ENCODE data around the gene DCP1A. TPM values are rescaled to one million over a fixed set of nuclear protein-coding genes. Genes with fewer than 3 reads are reported as not detected.

The DCP1A gene
- total RNA-seq, 3 donors from 2014 or later (not counting 1 experiment from before 2014, with no cell fraction given), result 36.5 to 48.9 (median 45.8) TPM

DNA sequence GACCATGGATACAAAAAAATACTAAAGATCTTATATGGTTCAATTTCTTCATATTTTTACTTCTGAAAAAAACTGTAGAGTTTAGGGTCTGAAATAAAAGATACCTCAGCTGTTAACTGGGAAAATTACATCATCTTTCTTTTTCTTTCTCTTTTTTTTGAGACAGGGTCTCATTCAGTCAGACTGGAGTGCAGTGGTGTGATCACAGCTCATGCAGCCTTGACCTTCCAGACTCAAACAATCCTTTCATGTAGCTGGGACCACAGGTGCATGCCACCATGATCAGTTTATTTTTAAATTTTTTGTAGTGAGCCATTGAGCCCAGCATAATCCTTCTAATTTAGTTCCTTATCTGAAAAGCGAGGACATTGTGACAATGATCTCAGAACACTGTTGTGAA, 51.9 kb downstream of the DCP1A start:
- Mint-ChIP-seq H3K9me3 (no peaks in the 10 kb centered on the region), H3K36me3 (no peaks in the 10 kb centered on the region), H3K27ac (no peak overlapping the region), H3K27me3 (ENCODE audit: low read depth in 2 of 2) (no peaks in the 10 kb centered on the region), H3K4me3 (no peak overlapping the region), H3K4me1 (no peaks in the 10 kb centered on the region)
- Histone ChIP-seq H3K4me1 (ENCODE audit: control insufficient read depth, insufficient read depth, low read length) (no peaks in the 10 kb centered on the region), H3K27ac (ENCODE audit: low read length) (no peak overlapping the region), H3K4me3 (ENCODE audit: low read length) (no peak overlapping the region), H3K9me3 (ENCODE audit: control insufficient read depth, insufficient read depth, low read length) (no peaks in the 10 kb centered on the region), H3K36me3 (ENCODE audit: control insufficient read depth, insufficient read depth, low read length) (peaks cover 26% of the 10 kb centered on the region), H3K27me3 (ENCODE audit: control insufficient read depth, insufficient read depth, low read length) (no peaks in the 10 kb centered on the region)
- ATAC-seq (no peak), DNase-seq (no peak)
- TF ChIP-seq, protein P1, sequence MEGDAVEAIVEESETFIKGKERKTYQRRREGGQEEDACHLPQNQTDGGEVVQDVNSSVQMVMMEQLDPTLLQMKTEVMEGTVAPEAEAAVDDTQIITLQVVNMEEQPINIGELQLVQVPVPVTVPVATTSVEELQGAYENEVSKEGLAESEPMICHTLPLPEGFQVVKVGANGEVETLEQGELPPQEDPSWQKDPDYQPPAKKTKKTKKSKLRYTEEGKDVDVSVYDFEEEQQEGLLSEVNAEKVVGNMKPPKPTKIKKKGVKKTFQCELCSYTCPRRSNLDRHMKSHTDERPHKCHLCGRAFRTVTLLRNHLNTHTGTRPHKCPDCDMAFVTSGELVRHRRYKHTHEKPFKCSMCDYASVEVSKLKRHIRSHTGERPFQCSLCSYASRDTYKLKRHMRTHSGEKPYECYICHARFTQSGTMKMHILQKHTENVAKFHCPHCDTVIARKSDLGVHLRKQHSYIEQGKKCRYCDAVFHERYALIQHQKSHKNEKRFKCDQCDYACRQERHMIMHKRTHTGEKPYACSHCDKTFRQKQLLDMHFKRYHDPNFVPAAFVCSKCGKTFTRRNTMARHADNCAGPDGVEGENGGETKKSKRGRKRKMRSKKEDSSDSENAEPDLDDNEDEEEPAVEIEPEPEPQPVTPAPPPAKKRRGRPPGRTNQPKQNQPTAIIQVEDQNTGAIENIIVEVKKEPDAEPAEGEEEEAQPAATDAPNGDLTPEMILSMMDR (IDR thresholded peaks at IDR 0.05), result no peak
- no CpG with 5 or more reads among the region's 1 CpG for WGBS (ENCODE audit: insufficient coverage)
- intact Hi-C loops (cut with micrococcal nuclease), result no loop called here

DNA sequence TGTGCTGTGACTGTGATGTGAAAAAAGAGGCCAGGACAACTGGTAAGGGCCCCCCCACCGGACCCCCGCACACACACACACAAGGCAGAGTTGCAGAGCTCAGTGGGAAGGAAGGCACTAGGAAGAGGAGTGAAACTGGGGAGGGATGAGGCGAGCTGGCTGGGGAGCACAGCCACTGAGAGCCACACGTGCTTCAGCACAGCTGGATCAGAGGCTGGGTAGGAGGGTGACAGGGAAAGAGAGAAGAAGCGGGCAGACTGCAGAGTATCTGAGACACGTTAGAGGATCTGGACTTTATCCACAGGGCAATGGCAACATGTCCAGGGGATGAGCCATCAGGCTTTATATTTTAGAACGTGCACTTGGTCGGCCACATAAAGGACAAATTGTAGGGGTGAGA, 53.5 kb downstream of the DCP1A start:
- Mint-ChIP-seq H3K4me1 (no peaks in the 10 kb centered on the region), H3K27ac (no peak overlapping the region), H3K9me3 (no peaks in the 10 kb centered on the region), H3K27me3 (ENCODE audit: low read depth in 2 of 2) (no peaks in the 10 kb centered on the region), H3K36me3 (no peaks in the 10 kb centered on the region), H3K4me3 (no peak overlapping the region)
- 97% methylated on average over 8 of the region's 8 CpGs for WGBS (ENCODE audit: insufficient coverage)
- H3K4me3 ChIP-seq (ENCODE audit: low read length), result no peak overlapping the region
- peaks cover 22% of the 10 kb centered on the region for H3K36me3 ChIP-seq (ENCODE audit: control insufficient read depth, insufficient read depth, low read length)
- H3K9me3 ChIP-seq (ENCODE audit: control insufficient read depth, insufficient read depth, low read length), result no peaks in the 10 kb centered on the region
- no peak for DNase-seq
- no peaks in the 10 kb centered on the region for H3K4me1 ChIP-seq (ENCODE audit: control insufficient read depth, insufficient read depth, low read length)
- no peak overlapping the region for H3K27ac ChIP-seq (ENCODE audit: low read length)
- H3K27me3 ChIP-seq (ENCODE audit: control insufficient read depth, insufficient read depth, low read length), result no peaks in the 10 kb centered on the region
- TF ChIP-seq, protein P1 (IDR thresholded peaks at IDR 0.05), result no peak
- no peak for ATAC-seq
- intact Hi-C loops (cut with micrococcal nuclease), result no loop called here

DNA sequence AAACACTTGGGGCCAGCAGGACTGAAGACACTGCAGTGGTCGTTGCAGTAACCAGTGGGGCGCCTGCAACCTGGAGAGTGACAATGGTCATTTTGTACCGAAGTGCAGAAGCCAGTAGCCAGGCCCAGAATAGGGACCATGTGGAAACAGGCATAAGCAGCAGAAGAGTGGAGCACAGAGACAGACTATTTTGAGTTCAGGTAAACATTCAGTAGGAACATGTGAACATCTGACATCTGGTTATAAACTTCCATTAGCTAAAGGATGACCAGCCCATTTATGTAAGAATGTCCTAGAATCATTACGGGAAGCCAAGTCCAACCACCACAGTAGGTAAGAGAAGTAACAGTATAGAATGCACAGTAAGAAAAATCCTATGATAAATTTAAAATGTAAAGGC, 59.1 kb downstream of the DCP1A start:
- TF ChIP-seq, protein P1 (IDR thresholded peaks at IDR 0.05), result no peak
- no peaks in the 10 kb centered on the region for H3K4me1 Mint-ChIP-seq
- no peak overlapping the region for H3K4me3 ChIP-seq (ENCODE audit: low read length)
- no peaks in the 10 kb centered on the region for H3K9me3 ChIP-seq (ENCODE audit: control insufficient read depth, insufficient read depth, low read length)
- peaks cover 8% of the 10 kb centered on the region for H3K36me3 Mint-ChIP-seq
- peaks cover 38% of the 10 kb centered on the region for H3K36me3 ChIP-seq (ENCODE audit: control insufficient read depth, insufficient read depth, low read length)
- intact Hi-C loops (cut with micrococcal nuclease), result no loop called here
- H3K27me3 ChIP-seq (ENCODE audit: control insufficient read depth, insufficient read depth, low read length), result no peaks in the 10 kb centered on the region
- no peak overlapping the region for H3K27ac ChIP-seq (ENCODE audit: low read length)
- H3K4me1 ChIP-seq (ENCODE audit: control insufficient read depth, insufficient read depth, low read length), result no peaks in the 10 kb centered on the region
- H3K4me3 Mint-ChIP-seq, result no peak overlapping the region
- no peaks in the 10 kb centered on the region for H3K9me3 Mint-ChIP-seq
- no peaks in the 10 kb centered on the region for H3K27me3 Mint-ChIP-seq (ENCODE audit: low read depth in 2 of 2)
- WGBS (ENCODE audit: insufficient coverage), result 97% methylated on average over 4 of the region's 4 CpGs
- H3K27ac Mint-ChIP-seq, result no peak overlapping the region
- ATAC-seq (no peak), DNase-seq (no peak)

DNA sequence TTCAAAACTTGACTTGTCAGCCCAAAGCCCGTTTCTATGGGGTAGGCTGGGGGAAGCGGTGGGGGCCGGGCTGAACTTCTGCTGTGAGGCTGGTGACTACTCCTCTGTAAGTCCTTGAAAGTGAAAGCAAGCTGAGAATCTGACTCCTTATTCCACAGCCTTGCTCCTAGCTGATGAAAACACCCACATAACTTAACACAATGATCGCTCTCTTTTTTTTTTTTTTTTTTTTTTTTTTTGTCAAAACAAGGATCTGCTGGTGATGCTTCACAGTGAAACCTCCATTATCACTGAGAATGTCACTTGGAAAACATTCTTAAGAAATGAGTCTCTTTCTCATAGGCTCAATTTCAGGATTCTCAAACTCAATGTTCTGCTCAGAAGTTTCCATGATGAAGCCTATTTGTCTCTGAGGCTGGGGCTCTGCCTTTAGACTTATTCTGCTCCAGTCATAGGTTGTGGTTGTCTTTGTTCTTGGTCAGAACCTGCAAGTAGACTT, 60.2 kb downstream of the DCP1A start:
- Mint-ChIP-seq H3K9me3 (no peaks in the 10 kb centered on the region), H3K4me3 (no peak overlapping the region), H3K4me1 (no peaks in the 10 kb centered on the region), H3K36me3 (peaks cover 8% of the 10 kb centered on the region), H3K27ac (peak overlapping the region; percentile 42 to 64), H3K27me3 (ENCODE audit: low read depth in 2 of 2) (no peaks in the 10 kb centered on the region)
- no peak for ATAC-seq
- no peaks in the 10 kb centered on the region for H3K4me1 ChIP-seq (ENCODE audit: control insufficient read depth, insufficient read depth, low read length)
- H3K9me3 ChIP-seq (ENCODE audit: control insufficient read depth, insufficient read depth, low read length), result no peaks in the 10 kb centered on the region
- WGBS (ENCODE audit: insufficient coverage), result 58% methylated on average over 4 of the region's 4 CpGs
- no peak overlapping the region for H3K27ac ChIP-seq (ENCODE audit: low read length)
- H3K36me3 ChIP-seq (ENCODE audit: control insufficient read depth, insufficient read depth, low read length), result peaks cover 36% of the 10 kb centered on the region
- no peak overlapping the region for H3K4me3 ChIP-seq (ENCODE audit: low read length)
- no peak for DNase-seq
- intact Hi-C loops (cut with micrococcal nuclease), result no loop called here
- H3K27me3 ChIP-seq (ENCODE audit: control insufficient read depth, insufficient read depth, low read length), result no peaks in the 10 kb centered on the region
- TF ChIP-seq, protein P1 (IDR thresholded peaks at IDR 0.05), result no peak
